GM21528 (cell line): ENCODE measurements around the gene YTHDF1.

Experiments used
- ATAC-seq: cut with Tn5 transposase; IDR thresholded peaks from one replicate; pipeline ENCODE4 v1.9.1; 2021; ENCODE audit warnings: mild to moderate bottlenecking, moderate library complexity; ENCODE audit not compliant: unreplicated experiment, low FRiP score

YTHDF1 gene

DNA sequence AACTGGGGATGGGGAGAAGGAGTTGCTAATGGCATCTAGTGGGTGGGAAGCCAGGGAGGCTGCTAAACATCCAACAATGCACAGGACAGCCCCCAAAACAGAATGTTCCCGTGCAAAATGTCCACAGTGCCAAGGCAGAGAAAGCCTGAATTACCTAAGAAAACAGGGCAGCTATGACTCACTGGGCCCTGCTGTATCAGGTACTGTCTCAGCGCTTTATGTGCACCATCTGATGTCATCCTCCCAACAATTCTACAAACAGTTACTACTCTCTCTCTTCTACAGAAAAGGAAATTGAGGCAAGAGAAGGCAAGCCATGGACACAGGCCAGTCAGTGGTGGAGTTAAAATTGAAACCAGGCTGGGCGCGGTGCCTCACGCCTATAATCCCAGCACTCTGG is 3.1 kb downstream of the YTHDF1 start:
- ATAC-seq, result no peak

DNA sequence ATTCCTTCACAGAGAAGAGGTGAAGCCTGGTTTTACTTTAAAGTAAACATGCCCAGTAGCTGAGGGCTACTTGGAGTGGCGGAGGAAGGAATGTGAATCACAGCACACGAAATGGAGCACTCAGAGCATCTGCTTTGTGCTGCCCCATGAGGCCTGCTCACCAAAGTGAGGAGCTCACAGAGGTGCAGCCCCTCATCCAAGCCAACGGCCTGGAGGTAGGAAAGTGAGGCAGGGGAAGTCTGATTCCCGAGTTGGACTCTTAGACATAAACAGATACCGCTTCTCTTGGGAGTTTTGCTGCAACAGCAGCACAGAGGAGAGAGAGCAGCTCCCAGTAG is 3.6 kb downstream of the YTHDF1 start:
- ATAC-seq, result no peak

DNA sequence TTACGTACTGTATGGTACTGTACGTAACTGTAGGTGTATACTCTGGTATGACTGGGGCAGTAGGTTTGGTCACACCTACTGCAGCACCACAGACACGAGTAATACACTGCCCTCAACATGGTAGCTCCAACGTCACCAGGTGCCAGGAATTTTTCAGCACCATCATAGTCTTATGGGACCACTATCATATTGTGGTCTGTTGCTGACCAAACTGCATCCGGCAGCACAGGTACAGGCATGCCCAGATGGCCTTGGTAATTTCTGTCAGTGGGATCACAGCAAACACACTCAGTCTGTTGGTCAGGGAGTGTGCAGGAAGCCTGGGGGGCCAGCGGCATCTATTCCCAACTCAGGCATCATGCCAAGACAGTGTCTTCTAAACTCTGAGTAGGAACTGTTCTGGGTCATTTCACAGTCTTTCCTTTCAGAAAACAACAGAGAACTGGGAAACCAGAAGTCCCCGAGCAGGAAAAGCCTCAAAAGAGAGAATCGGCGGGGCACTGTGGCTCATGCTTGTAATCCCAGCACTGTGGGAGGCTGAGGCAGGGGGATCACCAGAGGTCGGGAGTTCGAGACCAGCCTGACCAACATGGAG is 5.8 kb downstream of the YTHDF1 start:
- no peak for ATAC-seq

DNA sequence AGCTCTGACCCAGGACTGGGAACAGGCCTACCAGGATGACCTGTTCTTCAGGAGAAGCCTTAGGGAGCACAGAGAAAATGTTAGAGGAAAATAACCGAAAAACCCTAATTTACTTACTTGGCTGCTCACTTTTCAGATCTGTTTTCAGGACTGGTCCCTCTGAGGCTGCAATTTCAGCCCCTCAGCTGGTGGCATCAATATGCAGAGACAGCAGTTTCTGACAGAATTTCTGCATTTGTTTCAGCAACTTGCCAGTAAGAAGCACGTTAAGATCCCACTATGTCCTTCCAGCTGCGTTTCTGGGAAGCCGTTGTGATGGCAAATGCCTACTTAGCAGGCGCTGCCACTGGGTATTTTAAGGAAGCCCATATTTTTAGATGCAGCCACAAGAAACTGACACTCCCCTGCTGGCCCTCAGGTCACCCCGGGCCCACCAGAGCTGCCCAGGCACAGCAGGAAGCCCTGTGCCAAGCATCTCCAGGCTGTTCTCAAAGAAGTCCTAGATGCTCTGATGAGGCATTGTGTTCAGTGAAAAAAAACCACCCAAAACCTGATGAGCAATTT is 7.5 kb downstream of the YTHDF1 start:
- ATAC-seq, result no peak

DNA sequence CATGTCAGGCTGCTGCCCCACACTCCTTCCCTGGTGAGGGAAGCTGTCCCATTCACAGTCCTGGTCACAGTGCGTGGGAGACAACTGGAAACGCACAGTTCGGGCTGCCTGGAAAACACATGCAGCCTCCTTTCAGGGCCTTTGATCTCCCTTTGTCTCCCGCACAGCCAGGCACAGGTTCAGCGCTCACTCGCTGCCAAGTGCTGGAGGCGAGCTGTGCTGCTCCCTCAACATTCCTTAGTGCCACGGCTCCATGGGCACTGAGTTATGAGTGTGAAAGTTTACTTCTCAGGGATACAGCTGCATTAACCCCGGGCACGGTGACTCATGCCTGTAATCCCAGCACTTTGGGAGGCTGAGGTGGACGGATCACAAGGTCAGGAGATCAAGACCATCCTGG is 9.1 kb downstream of the YTHDF1 start:
- ATAC-seq, result no peak

DNA sequence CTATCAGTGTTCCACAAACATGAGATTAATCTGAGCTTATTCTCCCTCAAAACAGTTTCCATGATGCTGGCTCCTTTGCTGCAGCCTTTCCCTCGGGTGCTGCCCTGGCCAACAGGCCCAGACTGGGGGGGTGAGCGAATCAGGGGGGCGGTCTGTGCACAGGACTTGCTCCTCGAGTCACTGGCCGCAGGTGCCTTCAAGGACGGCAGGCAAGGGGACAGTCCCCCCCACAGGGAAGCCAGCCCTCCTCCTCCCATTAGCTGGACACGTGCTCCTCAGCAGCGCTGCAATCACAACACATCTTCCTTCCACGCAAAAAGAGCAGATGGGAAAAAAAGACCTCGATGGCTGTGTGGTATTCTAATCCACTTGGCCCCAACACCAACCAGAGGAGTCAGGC is 10.0 kb downstream of the YTHDF1 start:
- no peak for ATAC-seq

DNA sequence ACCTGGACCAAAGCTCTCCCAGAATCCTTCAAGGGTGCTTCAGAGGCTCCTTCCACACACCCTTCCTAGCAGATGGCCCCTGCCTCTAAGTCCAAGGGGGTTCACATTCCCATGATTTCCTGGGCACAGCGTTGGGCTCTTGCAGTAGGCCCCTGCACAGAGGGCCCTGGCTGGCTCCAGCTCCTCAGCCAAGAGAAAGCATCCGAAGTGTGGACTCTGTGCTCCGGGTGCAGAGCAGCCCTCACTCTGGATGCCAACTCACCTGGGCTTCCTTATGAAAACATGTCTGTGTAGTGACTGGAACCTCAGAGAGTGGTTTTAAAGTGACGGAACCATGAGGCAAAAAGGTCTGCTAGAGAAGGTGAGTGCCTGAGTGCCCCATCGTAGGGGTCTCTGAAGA is 11.6 kb downstream of the YTHDF1 start:
- no peak for ATAC-seq

DNA sequence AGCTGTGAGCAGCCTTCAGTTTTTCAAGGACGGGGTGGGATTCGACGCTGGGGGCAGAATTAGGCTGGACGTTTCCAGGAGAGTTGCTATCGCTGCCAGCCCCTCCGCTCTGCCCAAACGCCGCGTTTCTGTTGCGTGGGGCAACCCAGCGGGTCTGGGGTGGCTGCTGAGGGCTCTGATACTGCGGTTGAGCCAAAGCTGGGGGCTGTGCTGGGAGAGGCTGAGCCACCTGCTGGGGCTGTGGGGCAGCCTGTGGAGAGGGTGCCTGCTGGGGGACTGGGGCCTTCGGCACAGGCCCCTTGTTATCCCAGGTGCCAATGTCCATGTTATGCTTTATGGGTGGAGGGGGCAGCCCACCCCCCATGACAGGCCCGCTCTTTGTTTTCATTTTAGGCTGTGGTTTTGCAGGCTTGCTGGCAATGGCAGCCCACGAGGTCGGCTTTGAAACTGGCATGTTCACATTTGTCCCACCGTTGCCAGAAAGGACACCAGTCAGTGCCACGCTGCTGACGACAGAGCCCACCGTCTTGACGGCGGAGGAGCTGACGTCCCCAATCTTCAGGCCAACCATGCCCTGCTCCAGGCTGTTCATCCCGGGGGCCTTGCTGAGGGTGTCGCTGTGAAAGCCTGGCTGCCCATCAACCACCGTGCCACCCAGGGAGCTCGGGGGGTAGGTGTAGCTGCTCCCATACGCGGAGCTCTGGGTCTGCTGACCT is 13.0 kb downstream of the YTHDF1 start:
- ATAC-seq, result no peak

DNA sequence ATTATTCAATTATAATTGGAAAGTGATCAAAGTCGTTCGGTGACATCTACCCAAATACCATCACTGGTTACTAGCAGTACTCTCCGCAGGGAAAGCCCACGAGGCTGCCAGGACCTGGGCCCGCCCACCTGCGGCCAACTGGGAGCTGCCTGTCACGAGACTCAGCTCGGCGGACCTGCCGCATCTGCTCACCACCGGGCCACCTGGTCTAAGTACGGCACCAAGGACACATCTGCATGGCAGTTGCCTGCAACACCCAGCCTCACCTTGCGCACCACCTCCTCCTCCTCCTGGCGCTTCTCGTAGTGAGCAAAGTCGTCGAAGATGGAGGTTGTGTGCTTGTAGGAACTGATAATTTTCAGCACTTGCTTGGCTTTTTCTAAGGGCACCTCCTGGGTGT is 13.9 kb downstream of the YTHDF1 start:
- no peak for ATAC-seq

DNA sequence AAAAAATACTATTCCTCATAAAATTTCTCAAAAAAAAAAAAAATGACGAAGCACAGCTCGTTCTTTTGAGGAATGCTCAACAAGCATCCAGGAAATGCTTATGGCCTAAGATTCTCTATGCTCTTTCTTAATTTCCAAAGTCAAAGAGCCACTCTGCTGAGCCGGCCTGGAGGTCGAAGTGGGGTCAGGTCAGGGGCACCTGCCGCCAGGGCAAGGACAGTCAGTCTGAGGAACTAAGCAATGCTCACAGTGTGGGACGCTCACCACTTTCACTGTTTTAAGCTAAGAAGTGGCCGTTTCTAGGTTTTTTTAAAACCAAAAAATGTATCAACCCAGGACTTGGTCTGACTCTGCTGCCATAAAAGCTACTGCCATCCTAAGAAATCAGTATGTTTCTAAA is 17.3 kb downstream of the YTHDF1 start:
- ATAC-seq, result no peak

DNA sequence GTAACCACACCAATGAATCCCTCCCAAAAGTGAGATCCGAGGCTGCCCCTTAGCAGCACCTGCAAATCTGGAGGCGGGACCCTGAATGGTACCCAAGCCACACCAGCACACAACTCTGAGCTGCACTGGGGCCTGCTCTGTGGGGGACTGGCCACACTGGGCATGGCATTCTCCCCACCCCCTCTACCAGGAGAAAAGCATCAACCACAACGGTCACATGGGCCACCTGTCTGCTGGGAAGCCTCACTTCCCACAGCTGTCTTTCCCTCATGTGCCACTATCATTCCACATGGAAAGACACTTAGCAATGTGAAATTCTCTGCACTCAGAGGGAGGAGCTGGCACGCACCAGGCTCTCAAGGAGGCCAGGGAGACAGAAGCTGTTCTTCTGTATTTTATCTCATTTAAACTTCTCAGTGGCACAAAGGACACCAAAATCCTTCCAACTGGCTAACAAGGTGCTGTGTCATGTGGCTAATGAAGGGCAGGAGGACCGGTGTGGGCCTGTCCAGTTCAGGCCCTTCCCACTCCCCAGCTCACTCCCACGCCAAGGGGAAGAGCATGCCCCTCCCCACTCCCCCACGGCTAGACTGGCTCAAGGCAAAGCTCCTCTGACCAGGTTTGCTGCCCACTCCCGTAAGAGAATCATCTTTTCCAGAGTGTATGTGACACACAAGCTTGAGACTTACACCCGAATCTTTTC is 19.0 kb downstream of the YTHDF1 start:
- ATAC-seq, result no peak

DNA sequence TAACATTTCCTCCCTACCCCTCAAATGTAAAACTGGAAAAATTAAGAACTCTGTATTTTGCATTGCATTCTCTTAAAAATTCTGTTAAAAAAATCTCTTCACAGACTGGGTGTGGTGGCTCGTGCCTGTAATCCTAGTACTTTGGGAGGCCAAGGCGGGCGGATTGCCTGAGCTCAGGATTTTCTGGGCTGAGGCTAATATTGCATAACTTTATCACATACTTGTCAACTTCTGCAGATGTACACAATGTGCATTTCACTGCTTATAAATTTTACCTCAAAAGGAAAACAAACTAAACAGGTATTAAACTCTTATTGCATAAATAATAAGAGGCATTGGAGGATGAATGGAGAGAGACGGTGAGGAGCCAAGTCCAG is 21.1 kb downstream of the YTHDF1 start:
- ATAC-seq, result no peak

DNA sequence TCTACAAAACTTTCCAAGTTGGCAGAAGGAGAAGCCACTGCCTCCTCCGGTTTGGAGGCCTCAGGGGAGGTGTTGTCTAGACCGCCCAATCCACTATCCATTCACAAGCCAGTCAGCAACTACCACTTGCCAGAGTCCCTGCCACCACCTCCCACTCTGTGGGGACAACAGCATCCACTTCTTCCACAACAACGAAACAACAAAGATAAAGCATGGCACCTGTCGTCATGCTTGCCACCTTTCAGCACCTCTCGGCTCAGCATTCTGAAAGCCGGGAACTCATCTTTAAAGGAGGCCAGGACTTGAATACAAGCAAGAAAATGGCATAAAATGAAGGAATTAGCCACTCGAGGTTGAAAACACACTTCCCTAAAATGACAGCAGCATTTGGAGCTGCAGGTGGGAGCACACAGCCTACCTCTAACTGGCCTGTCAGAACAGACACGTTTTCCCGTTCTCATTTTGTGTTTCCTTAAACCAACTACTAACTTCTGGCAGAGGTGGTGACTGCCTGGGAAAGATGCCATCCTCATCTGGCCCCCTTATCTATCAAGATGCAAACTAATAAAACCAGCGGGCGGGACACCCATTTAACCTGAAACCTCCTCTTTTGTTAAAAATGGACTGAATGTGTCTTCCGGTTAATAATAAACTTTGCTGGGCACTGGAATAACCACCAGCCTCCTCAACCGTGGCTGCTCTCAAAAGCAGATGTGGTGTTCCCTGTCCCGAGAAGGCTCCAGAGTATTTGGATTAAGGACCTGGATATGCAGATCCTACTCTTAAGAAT is 21.7 kb downstream of the YTHDF1 start:
- ATAC-seq, result no peak

DNA sequence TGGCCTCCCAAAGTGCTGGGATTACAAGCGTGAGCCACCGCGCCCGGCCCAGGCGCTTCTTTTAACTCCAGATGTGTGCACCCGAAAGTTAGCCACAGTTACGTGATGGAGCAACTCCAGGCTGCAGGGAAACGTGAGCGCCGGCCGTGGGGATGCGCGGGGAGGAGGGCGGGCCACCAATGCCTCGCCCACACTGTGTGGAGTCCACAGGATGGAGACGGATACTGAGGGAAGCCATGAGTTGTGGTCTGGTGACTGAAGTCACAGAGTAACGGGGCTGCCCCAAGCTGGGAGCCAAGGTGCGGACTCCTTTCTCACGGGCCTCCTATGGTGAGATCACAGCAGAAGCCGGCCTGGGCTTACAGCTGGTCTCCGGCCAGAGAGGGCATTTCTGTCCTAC is 23.2 kb downstream of the YTHDF1 start:
- no peak for ATAC-seq

DNA sequence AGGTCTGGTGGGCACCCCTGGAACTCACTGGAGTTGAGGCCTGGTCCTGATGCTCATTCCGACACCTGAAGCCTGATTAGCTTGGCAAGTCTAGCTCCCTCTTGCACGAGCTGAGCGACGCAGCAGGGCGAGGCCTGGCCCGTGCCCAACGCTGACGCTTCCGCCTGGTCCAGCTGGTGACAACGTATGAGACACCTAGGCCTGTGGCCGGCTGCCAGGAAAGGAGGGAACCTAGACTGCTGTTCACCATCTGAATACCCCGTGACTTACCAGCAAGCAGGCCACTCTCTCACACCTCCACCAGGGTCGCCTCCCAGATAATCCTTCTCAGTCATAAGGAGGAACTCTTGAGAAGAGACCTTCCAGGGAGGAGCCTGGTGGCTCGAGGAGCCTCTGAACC is 24.5 kb downstream of the YTHDF1 start:
- no peak for ATAC-seq

DNA sequence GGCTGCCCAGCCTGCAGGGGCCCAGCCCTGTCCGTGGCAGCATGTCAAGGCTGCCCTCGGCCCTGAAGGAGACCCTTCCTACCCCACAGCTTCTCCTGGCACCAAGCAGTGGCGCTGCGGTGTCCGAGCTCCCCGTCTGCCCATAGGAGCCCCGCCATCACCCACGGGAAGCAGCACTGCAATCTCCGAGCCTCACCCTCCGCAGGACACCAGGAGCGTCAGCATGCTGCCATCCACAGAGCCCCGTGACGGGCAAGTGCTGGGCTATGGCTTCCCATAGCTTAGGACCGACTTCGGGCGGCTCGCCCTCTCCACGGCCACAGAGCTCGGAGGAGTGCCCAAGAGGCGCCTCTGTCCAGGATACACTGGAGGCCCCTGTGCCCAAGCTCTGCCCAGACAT is 25.1 kb downstream of the YTHDF1 start:
- no peak for ATAC-seq

DNA sequence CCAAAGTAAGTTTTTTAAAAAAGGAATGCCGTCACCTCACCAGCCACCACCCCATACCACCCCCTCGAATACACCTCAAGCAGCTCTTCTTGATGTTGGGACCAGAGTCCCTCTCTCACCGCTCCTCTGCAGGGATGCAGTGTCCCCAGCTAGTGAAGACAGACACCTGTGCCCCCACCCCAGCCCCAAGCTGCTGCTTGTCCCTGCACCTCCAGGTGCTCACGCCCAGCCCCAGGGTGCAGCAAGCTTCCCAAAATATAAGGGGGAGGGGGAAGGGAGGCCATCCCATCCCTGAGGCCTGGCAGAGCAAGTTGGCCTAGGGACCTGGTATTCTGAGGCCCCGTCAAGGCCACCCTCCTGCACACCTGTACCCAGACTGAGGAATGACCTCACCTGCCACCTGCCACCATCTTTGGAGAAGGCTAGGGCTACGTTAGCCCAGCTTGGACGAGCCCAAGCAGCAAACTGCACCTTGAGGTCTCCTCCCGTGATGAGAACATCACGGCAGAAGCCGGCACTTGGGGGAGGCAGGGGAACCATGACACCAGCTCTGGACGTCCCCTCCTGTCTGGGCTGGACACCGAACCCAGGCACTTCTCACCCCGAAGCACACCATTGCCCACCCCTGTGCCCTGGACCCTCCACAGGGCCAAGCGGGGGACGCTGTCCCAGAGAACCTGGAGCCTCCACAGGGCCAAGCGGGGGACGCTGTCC is 25.9 kb downstream of the YTHDF1 start:
- ATAC-seq, result no peak

DNA sequence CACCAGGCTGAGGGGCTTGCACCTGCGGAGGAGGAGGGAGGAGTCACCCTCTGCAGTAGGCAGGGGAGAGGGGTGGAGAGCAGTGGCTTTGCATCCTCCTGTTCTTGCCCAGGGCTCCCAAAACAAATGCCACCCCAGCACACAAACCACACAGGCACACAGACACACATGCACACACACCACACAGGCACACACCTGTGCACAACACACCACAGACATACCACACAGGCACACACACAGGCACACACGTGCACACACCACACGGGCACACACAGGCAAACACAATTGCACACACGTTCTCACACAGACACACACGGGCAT is 26.6 kb downstream of the YTHDF1 start:
- no peak for ATAC-seq

DNA sequence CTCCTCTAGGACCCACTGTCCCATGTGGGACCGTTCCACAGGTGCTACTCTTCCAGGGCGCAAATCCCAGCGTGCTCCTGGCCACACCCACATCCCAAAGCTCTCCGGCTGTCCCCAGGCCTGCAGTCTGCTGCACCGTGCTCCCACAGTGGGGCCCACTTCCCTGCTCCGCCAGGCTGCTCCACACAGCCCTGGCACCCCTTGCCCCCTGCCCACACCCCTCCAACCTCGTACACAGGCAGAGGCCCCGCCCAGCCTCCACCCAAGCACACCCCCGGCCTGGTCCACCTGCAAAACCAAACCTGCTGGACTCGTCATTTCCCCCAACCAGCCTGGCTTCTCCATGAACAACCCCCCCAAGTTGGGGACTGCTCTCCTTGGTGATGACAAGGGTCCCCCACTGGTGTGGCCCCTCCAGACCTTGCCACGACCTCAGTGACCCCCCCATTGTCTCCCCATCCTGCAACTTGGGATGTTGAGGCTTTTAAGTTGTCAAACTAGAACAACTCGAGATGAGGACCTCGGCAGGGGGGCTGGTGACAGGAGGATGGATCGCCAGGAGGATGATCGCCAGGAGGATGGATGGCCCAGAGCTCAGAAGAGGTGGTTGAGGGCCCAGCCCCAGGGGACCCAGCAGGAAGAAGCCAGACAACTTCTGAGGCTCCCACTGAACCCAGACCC is 27.1 kb downstream of the YTHDF1 start:
- ATAC-seq, result no peak

DNA sequence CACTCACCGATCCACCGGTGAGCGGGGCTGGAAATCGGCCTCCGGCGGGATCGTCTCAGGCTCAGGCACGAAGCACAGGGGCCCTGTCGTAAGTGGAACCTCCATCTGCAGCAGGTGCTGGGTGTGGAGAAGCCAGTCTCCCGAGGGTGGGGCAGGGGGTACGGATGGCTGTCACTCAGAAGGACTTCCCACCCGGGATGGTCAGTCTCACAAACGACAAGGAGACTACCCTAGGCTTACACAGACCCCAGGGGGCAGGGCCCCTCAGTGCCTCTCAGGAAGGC is 27.8 kb downstream of the YTHDF1 start:
- ATAC-seq, result no peak
